K562 (cell line): ENCODE measurements around the gene TAF10. TPM values are rescaled to one million over a fixed set of nuclear protein-coding genes. Genes with fewer than 3 reads are reported as not detected.

Experiments used
- ATAC-seq: fragments of 200-7000 bp; cut with Tn5 transposase; 3 replicates; pipeline ENCODE4 v1.9.1; 2020; ENCODE audit warnings: moderate library complexity
- BruUV-seq: library from RNA; stranded (reverse); fragments of 400-500 nt; replicated peaks from 2 replicates; lab custom pipeline; 2021; lab: Mats Ljungman, UMichigan
- CTCF ChIA-PET: fragments of 300-600 bp; formaldehyde crosslinking; extraction: SDS; loops from one replicate; lab custom pipeline; 2021; ENCODE audit warnings: low intra/inter-chr PET ratio; lab: Yijun Ruan, JAX
- POLR2A ChIA-PET: fragments of 300-600, 350-650 bp; sonication (Branson Sonifier 250); formaldehyde crosslinking; extraction: SDS; loops from one replicate; lab custom pipeline; 2021; ENCODE audit warnings: antibody characterized with exemption, inconsistent platforms; lab: Yijun Ruan, JAX
- DNase-seq, 4 experiments: peaks; one replicate each; pipeline versions ENCODE4 v3.0.0 to v3.0.0-alpha.2; 2011 to 2018; ENCODE audit warnings: low spot score in 3 of 4, mixed read lengths in 3 of 4; ENCODE audit errors: extremely low read depth in 1 of 4
- FAIRE-seq: peaks from 2 replicates; lab custom pipeline; 2011; peaks lifted over from hg19 to GRCh38; lab: Jason Lieb, UNC
- H2AFZ ChIP-seq: 2 replicates; pipeline ENCODE4 v1.6.0; 2011; ENCODE audit warnings: low read depth, low read length, control low read depth, inconsistent platforms
- H3K27ac ChIP-seq: fragments of 200-600 bp; 3 replicates; pipeline ENCODE4 v1.8.0; 2011; ENCODE audit warnings: low read depth, mild to moderate bottlenecking, control low read depth, inconsistent platforms, low read length, moderate library complexity, mixed read lengths; ENCODE audit errors: extremely low read depth
- H3K27me3 ChIP-seq, 2 experiments: fragments of 300-600 bp in 1 of 2; 2 replicates in 1 of 2; 3 replicates in 1 of 2; pipeline versions ENCODE4 v1.6.0 to v1.8.0; 2011; ENCODE audit warnings: inconsistent platforms in 2 of 2, low read length in 2 of 2, mild to moderate bottlenecking in 1 of 2, mixed read lengths in 1 of 2, moderate library complexity in 1 of 2; ENCODE audit not compliant: control insufficient read depth in 2 of 2, insufficient read depth in 2 of 2
- H3K36me3 ChIP-seq: fragments of 300-600 bp; 3 replicates; pipeline ENCODE4 v1.8.0; 2011; ENCODE audit warnings: mild to moderate bottlenecking, low read length, inconsistent platforms; ENCODE audit not compliant: control insufficient read depth, insufficient read depth
- H3K4me1 ChIP-seq, 2 experiments: fragments of 200-600 bp in 1 of 2; replicated peaks in 1 of 2; 2 replicates in 1 of 2; 3 replicates in 1 of 2; pipeline versions ENCODE4 v1.5.1 to v1.8.0; 2011; ENCODE audit warnings: inconsistent platforms in 2 of 2, low read length in 2 of 2, mild to moderate bottlenecking in 1 of 2, mixed read lengths in 1 of 2, moderate library complexity in 1 of 2; ENCODE audit not compliant: control insufficient read depth in 2 of 2, insufficient read depth in 2 of 2
- H3K4me2 ChIP-seq: 2 replicates; pipeline ENCODE4 v1.6.1; 2011; ENCODE audit warnings: low read length, control low read depth, inconsistent platforms, mixed read lengths; ENCODE audit not compliant: insufficient read depth
- H3K4me3 ChIP-seq: fragments of 200-600 bp; sonication (generic), shearing (Covaris generic); 2 replicates; pipeline ENCODE4 v1.5.1; 2016; ENCODE audit warnings: control low read depth, inconsistent platforms
- H3K79me2 ChIP-seq: fragments of 200-600 bp; 3 replicates; pipeline ENCODE4 v1.8.0; 2011; ENCODE audit warnings: low read length, inconsistent platforms; ENCODE audit not compliant: control insufficient read depth, insufficient read depth
- H3K9ac ChIP-seq, 2 experiments: 2 replicates each; pipeline versions ENCODE4 v1.6.0 to v1.6.1; 2011; ENCODE audit warnings: low read depth in 2 of 2, low read length in 2 of 2, control low read depth in 1 of 2, inconsistent platforms in 1 of 2, mild to moderate bottlenecking in 1 of 2, mixed read lengths in 1 of 2; ENCODE audit not compliant: insufficient read depth in 1 of 2
- H3K9me1 ChIP-seq: one replicate; pipeline ENCODE4 v1.6.0; 2011; ENCODE audit warnings: inconsistent platforms, mild to moderate bottlenecking, low read length, moderate library complexity; ENCODE audit not compliant: control insufficient read depth, insufficient read depth
- H3K9me3 ChIP-seq: replicated peaks from 2 replicates; pipeline ENCODE4 v1.5.1; 2011; ENCODE audit warnings: low read depth, low read length, inconsistent platforms; ENCODE audit not compliant: control insufficient read depth, insufficient read depth
- H4K20me1 ChIP-seq: replicated peaks from 2 replicates; pipeline ENCODE4 v1.6.1; 2011; ENCODE audit warnings: low read length, inconsistent platforms, mixed read lengths; ENCODE audit not compliant: control insufficient read depth, insufficient read depth
- FOXA3 ChIP-seq, 2 experiments: fragments of 450-650 bp in 1 of 2; sonication (generic) in 1 of 2; formaldehyde crosslinking; IDR thresholded peaks in 1 of 2; conservative IDR thresholded peaks in 1 of 2; 2 replicates each; pipeline versions ENCODE4 v1.4.0 to v1.8.0; 2020 to 2022; ENCODE audit warnings: mild to moderate bottlenecking in 2 of 2, missing genetic modification reagents in 1 of 2
- MXD1 ChIP-seq: fragments of 250-450 bp; sonication (Bioruptor Pico); IDR thresholded peaks from 2 replicates; pipeline ENCODE4 v1.8.0; 2021; ENCODE audit warnings: borderline replicate concordance, mild to moderate bottlenecking, moderate library complexity; ENCODE audit not compliant: poor library complexity, severe bottlenecking
- RAD21 ChIP-seq, 2 experiments: fragments of 250-450 bp in 1 of 2; fragments of 450-650 bp in 1 of 2; sonication (Bioruptor Pico) in 1 of 2; formaldehyde crosslinking in 1 of 2; IDR thresholded peaks in 1 of 2; conservative IDR thresholded peaks in 1 of 2; 2 replicates each; pipeline versions ENCODE4 v1.4.0 to v1.8.0; 2020 to 2022; ENCODE audit warnings: mild to moderate bottlenecking in 2 of 2, moderate library complexity in 1 of 2
- SMAD4 ChIP-seq: fragments of 250-450 bp; sonication (Bioruptor Pico); conservative IDR thresholded peaks from 2 replicates; pipeline ENCODE4 v1.8.0; 2021; ENCODE audit warnings: inconsistent platforms, mild to moderate bottlenecking, moderate library complexity
- WGBS: fragments of 100-300 bp; shearing (Covaris generic); methylation state at CpG from one replicate; pipeline ENCODE4 v1.1.6; 2016; ENCODE audit warnings: low coverage, mixed read lengths; ENCODE audit not compliant: insufficient coverage; ENCODE audit errors: missing lambda C conversion rate; 5-methylcytosine and 5-hydroxymethylcytosine counted together
- in situ Hi-C: fragments of 300-500 bp; cut with MboI; formaldehyde crosslinking; loops from 4 replicates; pipeline ENCODE4 v1.15.0; 2018; ENCODE audit warnings: inconsistent platforms, mixed read lengths
- intact Hi-C: fragments of 100-400 bp; cut with micrococcal nuclease; formaldehyde crosslinking; loops from 2 replicates; pipeline ENCODE4 v1.14.2; 2022
- polyA plus RNA-seq, 8 experiments: library from polyadenylated mRNA; depleted of rRNA in 4 of 8; stranded (reverse) in 5 of 8; unstranded in 3 of 8; fragments of >200 nt; fragmentation: Nextera tagmentation in 2 of 8; fragmentation: Illumina TruSeq in 1 of 8; extraction: Ambion mirVana in 2 of 8; extraction: Trizol in 1 of 8; gene quantifications; 2 replicates each; pipeline versions ENCODE4 v1.2.1 to v1.2.3, GENCODE V29; 2011 to 2014; ENCODE audit warnings: inconsistent platforms in 1 of 8, missing spikeins in 1 of 8
- total RNA-seq, 7 experiments: library from RNA; depleted of rRNA in 6 of 7; stranded (reverse); fragments of >200 nt in 6 of 7; fragmentation: Illumina TruSeq in 2 of 7; extraction: Trizol in 2 of 7; gene quantifications; 2 replicates each; pipeline versions ENCODE4 v1.2.1 to v1.2.3, GENCODE V29; 2011 to 2021; ENCODE audit warnings: low replicate concordance in 1 of 7

Gene TAF10
- total and polyA plus RNA-seq, 9 of the 15 experiments (the other 6 are each of a cell fraction or from before 2014, with no cell fraction given), result 19.5 to 197 (median 121) TPM

- Histone ChIP-seq H3K4me1 (peaks cover 0 to 17% of the 10 kb centered on the region in 2 experiments; a peak in 2 of 5 replicates), H3K4me2 (no peak overlapping the region), H3K36me3 (no peaks in the 10 kb centered on the region), H3K9ac (no peak overlapping the region), H4K20me1 (no peaks in the 10 kb centered on the region), H3K4me3 (no peak overlapping the region), H3K9me1 (no peaks in the 10 kb centered on the region), H2AFZ (no peak overlapping the region), H3K9me3 (no peaks in the 10 kb centered on the region), H3K27ac (no peak overlapping the region), H3K79me2 (no peaks in the 10 kb centered on the region), H3K27me3 (peaks cover 3 to 27% of the 10 kb centered on the region in 2 experiments; a peak in 4 of 5 replicates)
- 66% methylated on average over 23 of the region's 24 CpGs for WGBS
- TF ChIP-seq RAD21 (CRISPR knock-in tag; conservative IDR thresholded peaks at IDR 0.05 in 1 of 2, IDR thresholded peaks at IDR 0.05 in 1 of 2) (no peak), MXD1 (CRISPR knock-in tag) (no peak), FOXA3 (CRISPR knock-in tag; conservative IDR thresholded peaks at IDR 0.05 in 1 of 2, IDR thresholded peaks at IDR 0.05 in 1 of 2) (no peak), SMAD4 (no peak)
- DNase-seq (no peak), ATAC-seq (no peak), FAIRE-seq (no peak)
- no TSS peak for BruUV-seq
- ChIA-PET POLR2A (interaction anchor here (2.7 kb wide), 1 partner anchor 11 kb away, joined by 13 read pairs; the partner anchor contains the start of gene TPP1), CTCF (no interaction called here)
- in situ Hi-C loops (no loop called here), intact Hi-C loops (no loop called here)
Measured at GRCh38 chr11:6629573-6629891, 17.5 kb upstream of the TAF10 start.
